Fibroblast of villous mesenchyme (primary cell): ENCODE measurements around the gene SPEM1. TPM values are rescaled to one million over a fixed set of nuclear protein-coding genes. Genes with fewer than 3 reads are reported as not detected.

Source experiments
- DNase-seq: peaks from one replicate; pipeline ENCODE4 v3.0.0-alpha.2; 2010; ENCODE audit warnings: low read depth
- H3K4me3 ChIP-seq: 2 replicates; pipeline ENCODE4 v1.5.1; 2011; ENCODE audit warnings: low read depth, mild to moderate bottlenecking, low read length
- CTCF ChIP-seq: IDR thresholded peaks from 2 replicates; pipeline ENCODE4 v1.5.1; 2012; ENCODE audit warnings: low read depth, mild to moderate bottlenecking, low read length; ENCODE audit not compliant: insufficient read depth
- total RNA-seq: library from RNA; depleted of rRNA; stranded (reverse); fragments of >200 nt; gene quantifications from 2 replicates; pipeline ENCODE4 v1.2.3, GENCODE V29; 2012

Gene SPEM1
- total RNA-seq, 1 donor, result not detected

GRCh38 chr17:7407082-7407481 lies 13.0 kb upstream of the SPEM1 start:
- H3K4me3 ChIP-seq, result no peak overlapping the region
- TF ChIP-seq CTCF, result no peak
- no peak for DNase-seq

- H3K4me3 ChIP-seq, result no peak within 1 kb of the TSS
- no peak for TF ChIP-seq CTCF
- DNase-seq, result no peak
Observed at GRCh38 chr17:7407485-7408251, 12.5 kb upstream of the SPEM1 start, which contains the start of gene NLGN2. NLGN2 (plus strand) TSS chr17:7407845; CDS start chr17:7408256, 411 bp downstream.

GRCh38 chr17:7408252-7408727 lies 11.8 kb upstream of the SPEM1 start:
- no peak overlapping the region for H3K4me3 ChIP-seq
- DNase-seq, result no peak
- TF ChIP-seq CTCF, result no peak

- DNase-seq, result no peak
- no peak overlapping the region for H3K4me3 ChIP-seq
- TF ChIP-seq CTCF, result no peak
Observed at GRCh38 chr17:7408863-7409262, 11.3 kb upstream of the SPEM1 start.

GRCh38 chr17:7409716-7410115 lies 10.4 kb upstream of the SPEM1 start:
- DNase-seq, result no peak
- no peak overlapping the region for H3K4me3 ChIP-seq
- no peak for TF ChIP-seq CTCF

- TF ChIP-seq CTCF, result no peak
- DNase-seq, result no peak
- no peak overlapping the region for H3K4me3 ChIP-seq
Observed at GRCh38 chr17:7410634-7411426, 9.3 kb upstream of the SPEM1 start.
